C1 segment of cervical spinal cord (tissue), 14 donors: ENCODE measurements around the gene FLYWCH2.

Experiments
- DNase-seq, 14 donors: peaks; one replicate each; lab custom pipeline; 2025; lab: John Stamatoyannopoulos, UW

FLYWCH2 gene

DNA sequence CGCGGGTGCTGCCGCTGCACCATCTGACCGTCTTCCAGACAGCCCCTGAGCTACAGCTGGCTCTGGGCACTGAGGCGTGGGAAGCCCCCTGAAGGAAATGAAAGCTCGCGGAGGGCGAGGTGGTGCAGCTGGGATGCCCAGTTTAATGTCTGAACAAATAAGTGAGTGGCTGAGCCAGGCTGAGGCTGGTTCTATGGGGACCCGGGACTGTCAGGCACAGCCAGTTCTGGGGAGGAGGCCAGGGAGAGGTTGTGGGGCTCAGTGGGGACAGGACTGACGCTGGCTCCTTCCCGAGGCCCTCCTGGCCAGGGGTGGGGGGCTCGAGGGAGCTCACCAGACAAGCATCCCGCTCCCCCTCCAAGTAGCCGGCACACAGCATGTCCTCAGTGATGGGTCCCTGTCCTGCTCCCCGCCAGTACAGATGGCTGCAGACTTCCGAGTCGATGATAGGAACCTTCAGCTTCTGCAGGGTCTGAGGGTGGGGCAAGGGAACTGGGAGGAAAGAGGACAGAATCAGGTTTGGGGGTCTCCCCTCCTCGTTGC lies 29.4 kb upstream of the FLYWCH2 start:
- DNase-seq = no peak

DNA sequence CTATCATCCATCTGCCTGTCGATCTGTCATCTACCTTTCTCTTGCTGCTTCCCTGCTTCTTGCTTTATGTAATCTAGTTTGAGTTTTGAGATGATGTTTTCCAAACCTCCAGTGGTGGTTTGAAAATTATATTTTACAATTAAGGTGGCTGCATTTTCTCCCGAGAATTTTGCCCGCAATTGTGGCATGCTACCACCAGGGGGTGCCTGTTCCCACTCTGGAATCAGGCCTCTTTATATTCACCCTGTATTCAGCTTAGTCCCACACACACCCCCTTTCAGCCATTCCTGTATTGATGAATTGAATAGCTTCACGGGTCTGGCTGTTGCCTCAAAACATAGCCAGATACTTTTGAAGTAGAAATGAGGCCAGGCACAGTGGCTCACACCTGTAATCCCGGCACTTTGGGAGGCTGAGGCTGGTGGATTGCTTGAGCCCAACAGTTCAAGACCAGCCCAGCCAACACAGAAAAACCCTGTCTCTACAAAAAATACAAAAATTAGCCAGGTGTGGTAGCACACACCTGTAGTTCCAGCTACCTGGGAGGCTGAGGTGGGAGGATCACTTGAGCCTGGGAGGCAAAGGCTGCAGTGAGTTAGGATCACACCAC lies 28.2 kb upstream of the FLYWCH2 start:
- no peak for DNase-seq

DNA sequence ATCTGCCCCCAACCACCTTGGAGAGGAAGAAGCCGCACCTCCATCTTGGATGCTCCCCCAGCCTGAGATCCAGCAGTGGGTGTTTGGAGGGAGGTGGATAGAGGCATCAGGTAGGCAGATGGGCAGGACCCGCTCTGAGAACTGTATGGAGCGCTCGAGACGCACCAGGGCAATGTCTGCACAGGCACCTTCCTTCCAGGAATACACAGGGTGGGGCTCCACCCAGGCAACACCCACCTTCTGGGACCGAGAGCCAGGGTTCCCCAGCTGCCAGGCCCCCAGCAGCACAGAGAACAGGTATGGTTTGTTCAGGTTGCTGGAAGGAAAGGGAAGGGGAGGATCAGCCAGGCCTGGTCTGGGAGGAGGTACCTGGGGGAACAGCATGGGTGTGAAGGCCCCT lies 27.5 kb upstream of the FLYWCH2 start:
- DNase-seq = no peak

DNA sequence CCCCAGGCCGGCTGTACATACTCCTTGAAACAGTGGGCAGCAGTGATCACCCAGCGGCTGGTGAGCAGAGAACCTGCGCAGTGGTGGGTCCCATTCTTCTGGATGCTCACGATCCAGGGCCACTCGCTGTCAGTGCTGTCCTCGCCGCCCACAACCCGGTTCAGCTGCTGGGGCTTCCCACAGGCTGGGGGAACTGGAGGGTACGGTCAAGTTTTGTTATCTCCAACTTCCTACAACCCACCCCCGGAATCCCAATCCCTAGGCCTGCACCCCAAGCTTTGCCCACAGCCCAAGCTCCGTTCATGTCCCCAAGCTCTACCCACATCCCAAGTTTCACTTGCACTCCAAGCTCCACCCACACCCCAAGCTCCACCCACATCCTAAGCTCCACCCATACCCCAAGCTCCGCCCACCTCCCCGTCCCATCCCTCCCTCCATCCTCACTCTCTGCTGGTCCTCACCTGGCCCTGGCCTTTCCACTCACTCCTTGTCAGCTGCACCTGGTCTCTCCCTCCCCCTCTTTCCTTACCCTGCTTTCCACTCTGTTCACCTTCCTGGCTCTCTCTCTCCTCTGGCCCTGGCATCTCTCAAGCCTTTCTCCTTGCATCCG lies 26.8 kb upstream of the FLYWCH2 start:
- no peak for DNase-seq

DNA sequence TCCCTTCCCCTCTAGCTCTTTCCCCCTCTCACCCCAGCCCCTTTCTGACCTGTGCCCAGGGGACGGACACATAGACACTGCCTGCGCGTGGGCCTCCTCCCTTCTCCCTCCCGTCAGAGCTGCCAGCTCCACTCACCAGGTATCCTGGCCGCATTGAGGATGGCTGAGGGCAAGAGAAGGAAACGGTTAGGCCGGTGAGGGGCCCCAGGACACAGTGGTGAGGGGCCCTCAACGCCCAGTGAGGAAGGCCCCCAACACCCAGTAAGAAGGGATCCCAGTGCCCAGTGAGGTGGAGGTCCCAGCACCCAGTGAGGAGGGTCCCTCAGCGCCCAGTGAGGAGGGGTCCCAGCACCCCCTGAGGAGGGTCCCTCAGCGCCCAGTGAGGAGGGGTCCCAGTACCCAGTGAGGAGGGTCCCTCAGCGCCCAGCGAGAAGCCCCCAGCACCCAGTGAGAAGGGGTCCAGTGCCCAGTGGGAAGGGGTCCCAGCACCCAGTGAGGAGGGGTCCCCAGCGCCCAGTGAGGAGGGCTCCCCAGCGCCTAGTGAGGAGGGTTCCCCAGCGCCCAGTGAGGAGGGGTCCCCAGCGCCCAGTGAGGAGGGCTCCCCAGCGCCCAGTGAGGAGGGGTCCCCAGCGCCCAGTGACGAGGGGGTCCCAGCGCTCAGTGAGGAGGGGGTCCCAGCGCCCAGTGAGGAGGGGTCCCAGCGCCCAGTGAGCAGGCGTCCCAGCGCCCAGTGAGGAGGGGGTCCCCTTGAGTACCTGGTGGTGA lies 26.1 kb upstream of the FLYWCH2 start:
- no peak for DNase-seq

DNA sequence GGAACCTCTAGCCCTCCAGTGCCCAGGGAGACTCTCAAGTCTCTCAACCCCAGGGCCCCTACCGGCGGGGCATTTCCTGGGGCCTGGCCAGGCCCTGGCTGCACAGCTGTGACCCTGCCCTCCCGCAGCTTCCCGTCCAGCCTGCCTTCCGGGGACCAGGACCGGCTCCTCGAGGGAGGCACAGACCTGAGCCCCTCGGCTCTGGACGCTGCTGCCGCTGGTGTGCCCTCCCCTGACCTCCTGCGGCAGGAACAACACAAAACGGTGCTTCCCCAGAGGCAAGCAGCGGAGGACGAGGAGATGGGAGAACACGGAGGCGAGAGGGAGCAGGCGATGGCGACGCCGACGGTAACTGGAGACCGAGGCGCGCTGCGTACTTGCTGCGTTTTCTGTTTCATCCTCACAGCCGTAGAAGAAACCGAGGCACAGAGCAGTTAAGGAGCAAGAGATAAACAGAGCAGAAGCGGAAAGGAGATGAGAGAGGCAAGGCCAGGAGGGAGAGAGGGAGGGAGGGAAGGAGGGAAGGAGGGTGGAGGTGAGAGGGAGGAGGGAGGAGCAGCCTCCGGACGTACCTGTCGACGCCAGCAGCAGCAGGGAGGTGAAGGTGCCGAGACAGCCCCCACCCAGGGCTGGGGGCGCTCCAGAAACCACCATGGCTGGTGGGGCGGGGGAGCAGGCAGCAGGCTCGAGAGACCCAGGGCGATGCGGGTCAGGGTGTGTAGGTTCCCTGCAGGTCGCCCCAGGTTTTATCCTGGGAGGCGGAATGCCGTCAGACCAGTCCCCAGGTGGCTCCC lies 25.4 kb upstream of the FLYWCH2 start, which contains the start of gene PRSS22:
PRSS22 (minus strand) TSS at position 720 of the 794 bp plus-strand sequence; CDS start at position 654, 66 bp downstream.
- no peak for DNase-seq

DNA sequence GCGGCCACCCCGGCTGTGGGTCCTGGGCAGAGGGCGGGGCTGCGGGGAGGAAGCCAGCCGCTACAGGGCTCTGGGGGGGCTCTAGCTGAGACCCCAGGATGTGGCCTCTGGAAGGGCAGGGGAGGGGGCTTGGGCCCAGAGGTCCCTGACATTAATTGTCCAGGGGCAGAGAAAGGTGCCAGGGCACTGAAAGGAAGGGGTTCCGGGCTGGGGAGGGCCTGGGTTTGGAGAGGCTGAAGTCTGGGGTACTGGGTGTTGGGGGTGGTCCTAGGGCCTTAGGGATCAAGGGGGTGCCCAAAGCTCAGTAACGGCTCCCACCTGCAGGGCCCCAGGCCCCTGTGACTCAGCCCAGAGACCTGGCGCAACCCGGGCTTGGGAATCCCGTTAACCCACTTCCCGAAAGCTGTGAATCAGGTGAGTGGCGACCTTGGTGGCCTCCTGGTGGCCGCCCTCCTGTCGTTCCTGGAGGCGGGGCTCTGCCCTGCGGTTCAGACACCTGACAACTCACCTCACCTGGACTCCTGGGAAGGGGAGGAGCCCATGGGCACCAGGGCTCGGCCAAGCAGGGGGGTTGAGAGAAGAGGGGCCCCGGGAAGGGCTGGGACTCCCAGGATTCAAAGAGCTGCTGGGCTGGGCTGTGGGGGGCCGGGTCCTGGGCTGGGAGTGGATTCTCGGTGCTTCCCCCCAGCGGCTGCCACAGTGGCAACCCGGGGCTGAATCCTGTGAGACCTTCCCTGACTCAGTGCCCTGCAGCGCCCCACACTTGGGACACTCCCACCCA lies 24.6 kb upstream of the FLYWCH2 start:
- no peak for DNase-seq

DNA sequence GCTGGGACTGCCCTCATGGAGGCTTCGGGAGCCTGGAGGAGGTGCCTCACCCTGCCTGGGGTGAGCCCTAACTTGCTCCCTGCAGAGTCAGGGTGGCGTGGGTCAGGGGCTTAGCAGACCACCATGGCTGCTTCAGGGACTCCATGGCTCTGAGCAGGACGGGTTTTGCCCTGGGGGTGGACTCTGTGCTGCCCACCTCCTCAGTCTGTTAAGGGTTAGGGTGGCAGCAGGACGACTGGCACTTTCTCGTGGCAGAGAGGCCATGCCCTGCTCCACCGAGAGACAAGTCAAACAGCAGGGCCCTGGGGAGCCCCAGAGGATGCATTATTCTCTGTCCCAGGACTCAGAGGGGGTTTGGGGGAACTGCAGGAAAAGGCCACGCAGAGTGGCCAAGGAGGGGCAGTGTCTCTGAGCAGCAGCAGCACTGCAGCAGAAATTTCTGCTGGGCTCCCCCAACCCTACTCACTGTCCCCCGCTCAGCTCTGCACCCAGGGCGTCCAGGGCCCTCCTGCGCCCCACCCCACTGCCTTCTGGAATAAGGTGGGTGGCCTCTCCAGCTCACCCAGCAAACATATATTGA lies 23.2 kb upstream of the FLYWCH2 start:
- no peak for DNase-seq

DNA sequence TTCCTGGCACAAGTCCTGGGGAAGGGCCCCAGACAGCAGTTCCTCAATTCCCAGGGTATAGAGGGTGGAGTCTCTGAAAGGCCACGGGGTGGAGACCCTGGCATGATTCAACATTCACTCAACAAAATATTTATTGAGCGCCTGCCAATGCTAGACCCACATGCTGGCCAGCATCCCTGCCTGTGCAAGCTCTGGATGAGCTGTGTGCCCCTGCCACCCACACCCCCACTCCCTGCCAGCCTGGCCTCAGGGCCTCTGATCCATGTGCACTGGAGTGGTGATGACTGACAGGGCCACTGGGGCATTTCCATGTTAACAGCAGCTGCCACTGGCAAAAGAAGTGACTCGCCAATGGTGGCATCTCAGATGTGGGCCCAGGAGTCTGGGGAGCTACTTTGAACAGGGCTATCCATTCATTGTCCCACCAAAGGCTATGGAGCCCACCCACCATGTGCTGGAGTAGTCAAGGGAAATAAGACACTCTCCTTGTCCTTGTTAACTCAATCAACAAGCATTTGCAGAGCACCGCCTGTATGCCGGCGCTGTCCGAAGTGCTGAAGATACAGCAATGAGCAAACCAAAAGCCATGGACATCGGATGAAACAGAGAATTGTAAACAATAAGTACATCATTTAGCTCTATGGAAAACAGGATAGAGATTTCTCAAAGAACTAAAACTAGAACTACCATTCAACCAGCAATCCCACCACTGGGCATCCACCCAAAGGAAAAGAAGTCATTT lies 22.0 kb upstream of the FLYWCH2 start:
- DNase-seq = no peak

DNA sequence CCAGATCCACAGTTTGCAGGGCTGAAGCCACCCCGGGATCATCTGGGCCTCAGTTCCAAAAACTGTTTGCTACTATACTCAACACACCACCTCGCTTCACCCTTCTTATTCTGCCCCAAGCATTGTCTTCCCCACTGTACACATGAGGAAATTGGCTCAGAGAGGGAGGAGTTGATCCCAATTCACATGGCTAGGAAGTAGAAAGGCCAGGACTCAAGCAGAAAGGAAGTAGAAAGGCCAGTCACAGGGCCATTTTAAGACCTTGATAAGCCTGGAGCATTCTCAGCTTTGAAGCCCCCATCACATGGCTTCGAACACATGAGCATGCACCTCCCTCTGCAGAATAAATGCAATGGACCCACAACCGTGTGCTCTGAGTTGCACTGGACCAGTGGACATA lies 17.4 kb upstream of the FLYWCH2 start:
- DNase-seq = no peak

DNA sequence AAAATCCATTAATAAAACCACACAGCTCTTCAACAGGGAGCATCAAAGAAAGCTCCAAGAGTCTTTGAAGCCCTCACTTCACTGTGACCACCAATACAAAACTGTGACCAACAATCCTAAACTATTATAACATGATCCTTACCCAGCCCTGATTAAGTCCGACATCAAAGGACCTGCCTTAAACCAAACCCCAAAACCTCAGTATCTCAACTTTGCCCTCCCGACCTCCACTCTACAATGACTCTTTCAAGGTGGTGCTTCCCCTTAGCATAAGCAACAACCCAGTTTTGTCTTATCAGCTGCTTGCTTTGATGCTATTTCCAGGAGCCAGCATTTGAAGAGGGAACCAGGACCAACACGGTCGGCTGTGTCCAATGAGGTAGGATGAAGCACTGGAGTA lies 16.6 kb upstream of the FLYWCH2 start:
- no peak for DNase-seq

DNA sequence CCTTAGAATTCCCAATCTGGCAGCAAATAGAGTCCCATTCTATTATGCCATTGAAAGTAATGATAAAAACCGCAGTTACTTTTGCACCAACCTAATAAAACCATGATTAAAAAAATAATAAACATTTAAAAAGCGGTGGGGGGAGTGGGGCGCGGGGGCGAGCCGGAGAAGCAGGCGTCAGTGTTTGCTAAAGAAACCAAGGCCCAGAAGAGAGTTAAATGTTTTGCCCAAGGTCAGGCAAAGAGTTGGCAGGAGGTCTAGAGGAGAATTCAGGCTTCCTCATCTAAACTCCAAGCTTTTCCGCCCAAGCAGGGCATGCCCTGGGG lies 15.4 kb upstream of the FLYWCH2 start:
- no peak for DNase-seq

DNA sequence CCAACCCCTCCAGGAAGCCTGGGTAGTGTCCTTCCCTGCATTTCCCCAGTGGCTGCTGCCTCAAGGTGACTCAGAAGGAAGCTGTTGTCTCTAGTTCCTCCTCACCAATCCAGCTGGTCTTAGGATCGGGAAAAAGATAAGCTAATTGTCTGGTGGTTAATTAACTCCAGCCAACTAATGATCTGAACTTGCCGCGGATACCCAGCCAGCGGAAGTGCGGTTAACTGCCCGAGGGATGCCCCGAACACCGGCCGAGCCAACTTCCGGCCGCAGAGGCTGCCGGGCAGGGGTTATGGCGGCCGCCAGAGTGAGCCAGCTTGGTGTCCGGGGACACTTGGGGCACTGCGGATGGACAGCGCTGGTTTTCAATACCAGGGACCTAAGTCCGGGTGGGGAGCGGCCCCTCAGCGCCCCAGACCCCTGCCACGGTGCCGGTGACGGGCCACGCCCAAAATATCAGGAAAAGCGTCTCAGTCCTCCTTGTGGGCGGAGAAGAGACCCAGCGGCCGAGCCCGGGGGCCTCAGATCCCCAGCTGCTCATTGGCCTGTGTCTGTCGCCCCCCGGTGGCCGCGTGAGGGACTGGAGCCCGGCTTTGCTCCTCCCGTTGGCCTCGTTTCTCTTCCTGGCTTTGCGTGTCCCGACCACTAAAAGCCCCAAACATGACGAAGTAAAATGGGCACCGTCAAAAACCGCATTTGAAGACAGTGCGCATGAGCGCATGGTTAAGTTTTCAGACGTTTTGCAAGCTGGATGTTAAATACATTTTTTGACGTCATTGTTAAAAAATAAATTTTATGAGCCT lies 14.8 kb upstream of the FLYWCH2 start:
- DNase-seq = peak; percentile 71 to 99 (median 92)

DNA sequence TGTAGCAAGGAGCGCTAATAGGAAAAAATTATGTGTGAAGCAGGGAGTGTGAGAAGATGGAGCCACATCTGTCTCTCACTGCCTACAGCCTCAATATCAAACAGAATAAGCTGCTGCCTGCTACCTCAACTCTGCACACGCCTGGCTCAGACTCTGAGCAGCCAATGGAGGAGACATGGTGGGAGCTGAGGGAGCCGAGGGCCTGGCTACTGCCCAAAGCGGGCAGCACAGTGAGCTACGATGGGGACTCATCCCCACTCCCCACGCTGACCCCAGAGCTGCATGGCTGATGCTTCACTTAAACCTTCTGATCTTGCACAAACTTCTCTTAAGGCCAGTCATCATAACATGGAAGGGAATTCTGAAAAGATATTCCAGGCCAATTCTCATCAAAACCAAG lies 11.1 kb upstream of the FLYWCH2 start:
- no peak for DNase-seq

DNA sequence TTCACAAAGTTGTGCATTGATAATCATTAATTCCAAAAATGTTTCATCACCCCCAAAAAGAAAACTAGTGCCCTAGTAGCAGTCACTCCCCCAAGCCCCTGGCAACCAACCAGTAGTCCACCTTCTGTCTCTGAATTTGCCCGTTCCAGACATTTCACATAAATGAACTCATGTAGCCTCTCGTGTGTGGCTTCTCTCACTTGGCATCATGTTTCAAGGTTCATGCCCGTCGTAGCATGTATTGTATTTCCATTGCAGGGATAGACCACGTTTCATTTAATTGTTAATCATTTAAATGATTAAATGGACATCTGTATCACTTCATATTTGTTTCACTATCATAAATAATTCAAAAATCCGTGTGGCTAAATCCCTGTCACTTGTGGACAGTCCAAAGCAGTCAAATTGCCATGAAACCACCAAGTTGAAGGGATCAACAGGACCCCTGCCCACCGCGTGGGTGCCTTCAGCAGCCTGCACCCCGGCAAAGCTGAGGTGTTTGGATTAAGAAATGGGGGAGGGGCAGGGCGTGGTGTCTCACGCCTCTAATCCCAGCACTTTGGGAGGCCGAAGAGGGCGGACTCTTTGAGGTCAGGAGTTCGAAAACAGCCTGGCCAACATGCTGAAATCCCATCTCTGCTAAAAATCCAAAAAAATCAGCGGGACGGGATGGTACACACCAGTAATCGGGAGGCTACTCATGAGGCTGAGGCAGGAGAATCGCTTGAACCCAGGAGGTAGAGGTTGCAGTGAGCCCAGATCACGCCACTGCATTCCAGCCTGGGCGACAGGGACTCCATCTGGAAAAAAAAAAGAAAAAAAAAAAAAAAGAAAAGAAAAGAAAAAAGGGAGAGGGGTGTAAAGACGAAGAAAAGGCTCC lies 8.7 kb upstream of the FLYWCH2 start:
- no peak for DNase-seq

DNA sequence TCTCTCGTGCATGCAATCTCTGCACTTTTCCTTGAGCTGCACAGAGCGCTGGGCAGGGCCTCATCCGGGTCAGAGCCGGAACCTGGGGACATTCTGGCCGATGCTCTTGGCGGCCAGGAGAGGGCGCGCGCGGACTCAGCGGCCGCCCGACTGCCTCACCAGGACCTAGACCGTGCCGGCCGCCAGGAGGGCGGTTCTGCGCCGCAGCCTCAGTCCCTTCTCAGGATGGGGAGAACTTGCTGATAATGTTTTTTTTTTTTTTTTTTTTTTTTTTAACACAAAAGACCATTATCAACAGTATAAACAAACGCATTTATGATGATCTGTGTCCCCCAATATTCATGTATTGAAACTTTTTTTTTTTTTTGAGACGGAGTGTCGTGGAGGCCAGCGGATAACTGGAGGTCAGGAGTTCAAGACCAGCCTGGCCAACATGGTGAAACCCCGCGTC lies 8.1 kb upstream of the FLYWCH2 start:
- peak; percentile 1 to 77 (median 32) for DNase-seq

DNA sequence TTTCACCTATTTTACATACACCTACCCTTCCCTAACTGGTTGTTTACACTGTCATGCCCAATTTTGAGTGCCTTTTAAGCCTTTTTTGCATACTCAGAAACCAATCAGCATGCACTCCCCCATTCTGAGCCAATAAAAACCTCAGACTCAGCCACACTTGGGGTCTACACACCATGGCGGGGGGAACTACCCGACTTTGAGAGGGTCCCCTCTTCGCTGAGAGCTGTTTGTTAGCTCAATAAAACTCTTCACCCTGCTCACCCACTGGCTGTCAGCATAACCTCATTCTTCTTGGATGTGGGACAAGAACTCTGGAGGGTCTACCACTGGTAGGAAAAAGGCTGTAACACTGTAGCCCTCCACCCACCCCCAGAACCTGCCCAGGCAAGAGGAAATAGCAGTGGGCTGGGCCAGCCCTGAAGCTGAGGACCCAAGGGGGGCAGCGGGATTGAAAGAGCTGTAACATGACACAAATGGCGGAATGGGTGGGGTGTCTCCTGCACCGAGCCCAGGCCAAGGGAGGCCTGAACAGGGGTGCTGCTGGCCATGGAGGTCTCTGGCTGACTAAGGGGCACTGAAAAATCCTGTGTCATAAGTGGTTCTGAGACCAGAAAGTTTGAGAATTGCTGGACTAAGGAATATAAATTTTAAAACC lies 3.0 kb upstream of the FLYWCH2 start:
- no peak for DNase-seq
